Nephron (organoid): ENCODE measurements around the gene OR2D2.
"Not testable (repeated sequence)": the region's sequence is repeated elsewhere in the genome, so short reads cannot be mapped to it uniquely, and the experiment has no call there.

ENCODE experiments used
- H3K27ac Mint-ChIP-seq, 3 experiments: 2 replicates each; pipeline ENCODE4 v1.8.0; 2020; ENCODE audit warnings: mixed read lengths in 3 of 3, mild to moderate bottlenecking in 2 of 3, moderate library complexity in 1 of 3
- H3K27me3 Mint-ChIP-seq: 2 replicates; pipeline ENCODE4 v1.8.0; 2021; ENCODE audit warnings: low read depth, mild to moderate bottlenecking, moderate library complexity, mixed read lengths
- H3K36me3 Mint-ChIP-seq: 2 replicates; pipeline ENCODE4 v1.8.0; 2020; ENCODE audit warnings: low read depth, mixed read lengths
- H3K4me1 Mint-ChIP-seq: 2 replicates; pipeline ENCODE4 v1.8.0; 2020; ENCODE audit warnings: mixed read lengths
- H3K4me3 Mint-ChIP-seq, 3 experiments: 2 replicates each; pipeline ENCODE4 v1.8.0; 2020; ENCODE audit warnings: mild to moderate bottlenecking in 3 of 3, mixed read lengths in 3 of 3, moderate library complexity in 2 of 3
- H3K9me3 Mint-ChIP-seq: 2 replicates; pipeline ENCODE4 v1.8.0; 2020; ENCODE audit warnings: mixed read lengths
- TF ChIP-seq, protein P1 (sequence below), 3 experiments: fragments of 200-600 bp; sonication (generic); IDR thresholded peaks; one replicate each; pipeline ENCODE4 v1.5.0; 2021; ENCODE audit warnings: antibody characterized with exemption in 3 of 3; ENCODE audit not compliant: unreplicated experiment in 3 of 3

Gene OR2D2

DNA sequence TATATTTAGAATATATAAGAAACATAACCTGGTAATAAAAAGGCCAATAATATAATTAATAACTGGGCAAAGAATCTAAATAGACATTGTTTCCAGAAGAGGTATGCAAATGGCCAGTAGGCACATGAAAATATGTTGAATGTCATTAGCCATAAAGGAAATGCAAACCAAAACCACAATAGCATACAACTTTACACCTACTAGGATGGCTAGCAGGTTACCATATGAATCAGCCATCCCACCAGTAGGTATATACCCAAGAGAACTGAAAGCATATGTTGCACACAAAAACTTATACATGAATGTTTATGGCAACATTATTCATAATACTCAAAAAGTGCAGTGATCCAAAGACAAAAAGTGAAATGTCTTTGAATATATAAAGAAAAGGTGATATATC is 2.7 kb upstream of the OR2D2 start:
- H3K4me1 Mint-ChIP-seq = no peaks in the 10 kb centered on the region
- H3K4me3 Mint-ChIP-seq = no peak overlapping the region
- H3K36me3 Mint-ChIP-seq = no peaks in the 10 kb centered on the region
- peaks cover 4% of the 10 kb centered on the region for H3K27me3 Mint-ChIP-seq
- H3K27ac Mint-ChIP-seq = no peak overlapping the region
- no peaks in the 10 kb centered on the region for H3K9me3 Mint-ChIP-seq
- TF ChIP-seq, protein P1, sequence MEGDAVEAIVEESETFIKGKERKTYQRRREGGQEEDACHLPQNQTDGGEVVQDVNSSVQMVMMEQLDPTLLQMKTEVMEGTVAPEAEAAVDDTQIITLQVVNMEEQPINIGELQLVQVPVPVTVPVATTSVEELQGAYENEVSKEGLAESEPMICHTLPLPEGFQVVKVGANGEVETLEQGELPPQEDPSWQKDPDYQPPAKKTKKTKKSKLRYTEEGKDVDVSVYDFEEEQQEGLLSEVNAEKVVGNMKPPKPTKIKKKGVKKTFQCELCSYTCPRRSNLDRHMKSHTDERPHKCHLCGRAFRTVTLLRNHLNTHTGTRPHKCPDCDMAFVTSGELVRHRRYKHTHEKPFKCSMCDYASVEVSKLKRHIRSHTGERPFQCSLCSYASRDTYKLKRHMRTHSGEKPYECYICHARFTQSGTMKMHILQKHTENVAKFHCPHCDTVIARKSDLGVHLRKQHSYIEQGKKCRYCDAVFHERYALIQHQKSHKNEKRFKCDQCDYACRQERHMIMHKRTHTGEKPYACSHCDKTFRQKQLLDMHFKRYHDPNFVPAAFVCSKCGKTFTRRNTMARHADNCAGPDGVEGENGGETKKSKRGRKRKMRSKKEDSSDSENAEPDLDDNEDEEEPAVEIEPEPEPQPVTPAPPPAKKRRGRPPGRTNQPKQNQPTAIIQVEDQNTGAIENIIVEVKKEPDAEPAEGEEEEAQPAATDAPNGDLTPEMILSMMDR (IDR thresholded peaks at IDR 0.05; ENCODE audit: unreplicated experiment in 3 of 3) = no peak

DNA sequence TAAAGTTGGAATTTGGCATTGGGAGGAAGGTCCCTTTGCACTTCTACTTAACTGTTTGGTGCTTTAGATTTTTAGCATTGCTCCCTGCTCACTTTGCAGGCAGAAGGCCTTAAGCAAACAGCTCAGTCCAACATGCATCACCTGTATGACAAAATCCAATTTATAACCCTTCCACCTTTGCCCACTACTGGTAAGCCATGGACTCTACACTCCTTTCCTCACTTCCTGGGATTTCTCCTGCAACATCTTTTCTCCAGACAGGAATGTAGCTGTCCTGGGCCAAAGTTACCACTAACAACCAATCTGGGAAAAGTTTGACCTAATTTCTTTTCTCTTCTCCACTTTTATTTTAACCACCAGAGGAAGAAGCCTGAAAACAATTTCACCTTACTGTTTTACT is 1.8 kb upstream of the OR2D2 start:
- Mint-ChIP-seq H3K27me3 (peaks cover 4% of the 10 kb centered on the region), H3K27ac (no peak overlapping the region), H3K9me3 (no peaks in the 10 kb centered on the region), H3K4me1 (no peaks in the 10 kb centered on the region), H3K4me3 (no peak overlapping the region), H3K36me3 (no peaks in the 10 kb centered on the region)
- TF ChIP-seq, protein P1 (IDR thresholded peaks at IDR 0.05; ENCODE audit: unreplicated experiment in 3 of 3) = no peak

DNA sequence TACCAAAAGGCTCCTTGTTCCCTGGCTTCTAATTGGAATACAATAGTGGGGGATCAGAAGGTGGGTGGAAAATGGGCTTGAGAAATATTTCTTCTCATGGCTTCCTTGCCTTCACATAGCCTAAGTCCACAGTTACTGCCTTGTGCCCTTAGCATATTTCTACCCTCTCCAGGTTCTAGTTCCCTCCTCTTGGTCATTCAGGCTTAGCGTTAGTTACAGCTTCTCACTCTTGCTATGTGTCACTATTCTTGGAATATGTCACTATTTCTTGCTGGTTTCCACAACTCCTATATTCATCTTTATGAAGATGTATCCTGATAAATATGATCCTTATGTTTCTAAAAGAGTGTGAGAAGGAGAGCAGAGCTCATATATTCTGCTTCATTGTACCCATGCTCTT is 2.5 kb downstream of the OR2D2 start:
- TF ChIP-seq, protein P1 (IDR thresholded peaks at IDR 0.05; ENCODE audit: unreplicated experiment in 3 of 3) = no peak
- H3K27me3 Mint-ChIP-seq = no peaks in the 10 kb centered on the region
- no peaks in the 10 kb centered on the region for H3K36me3 Mint-ChIP-seq
- no peak overlapping the region for H3K4me3 Mint-ChIP-seq
- H3K9me3 Mint-ChIP-seq = no peaks in the 10 kb centered on the region
- H3K27ac Mint-ChIP-seq = no peak overlapping the region
- H3K4me1 Mint-ChIP-seq = no peaks in the 10 kb centered on the region

DNA sequence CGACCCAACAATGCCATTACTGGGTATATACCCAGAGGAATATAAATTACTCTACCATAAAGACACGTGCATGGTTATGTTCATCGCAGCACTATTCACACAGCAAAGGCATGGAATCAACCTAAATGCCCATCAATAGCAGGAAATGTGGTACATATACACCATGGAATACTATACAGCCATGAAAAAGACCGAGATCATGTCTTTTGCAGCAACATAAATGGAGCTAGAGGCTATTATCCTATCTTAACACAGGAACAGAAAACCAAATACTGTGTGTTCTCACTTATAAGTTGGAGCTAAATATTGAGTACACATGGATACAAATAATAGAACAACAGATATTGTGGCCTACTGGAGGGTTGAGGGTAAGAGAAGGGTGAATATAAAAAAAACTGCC is 3.5 kb downstream of the OR2D2 start:
- H3K36me3 Mint-ChIP-seq = no peaks in the 10 kb centered on the region
- no peaks in the 10 kb centered on the region for H3K4me1 Mint-ChIP-seq
- H3K27ac Mint-ChIP-seq = no peak overlapping the region
- no peaks in the 10 kb centered on the region for H3K9me3 Mint-ChIP-seq
- H3K4me3 Mint-ChIP-seq = no peak overlapping the region
- TF ChIP-seq, protein P1 (IDR thresholded peaks at IDR 0.05; ENCODE audit: unreplicated experiment in 3 of 3) = no peak
- H3K27me3 Mint-ChIP-seq = no peaks in the 10 kb centered on the region

DNA sequence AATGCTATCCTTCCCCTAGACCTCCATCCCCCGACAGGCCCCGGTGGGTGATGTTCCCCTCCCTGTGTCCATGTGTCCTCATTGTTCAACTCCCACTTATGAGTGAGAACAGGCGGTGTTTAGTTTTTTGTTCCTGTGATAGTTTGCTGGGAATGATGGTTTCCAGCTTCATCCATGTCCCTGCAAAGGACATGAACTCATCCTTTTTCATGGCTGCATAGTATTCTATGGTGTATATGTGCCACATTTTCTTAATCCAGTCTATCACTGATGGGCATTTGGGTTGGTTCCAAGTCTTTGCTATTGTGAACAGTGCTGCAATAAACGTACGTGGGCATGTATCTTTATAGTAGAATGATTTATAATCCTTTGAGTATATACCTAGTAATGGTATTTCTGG is 4.6 kb downstream of the OR2D2 start:
- not testable (repeated sequence) for H3K4me1 Mint-ChIP-seq, H3K4me3 Mint-ChIP-seq, H3K36me3 Mint-ChIP-seq, H3K27ac Mint-ChIP-seq, H3K27me3 Mint-ChIP-seq, H3K9me3 Mint-ChIP-seq

DNA sequence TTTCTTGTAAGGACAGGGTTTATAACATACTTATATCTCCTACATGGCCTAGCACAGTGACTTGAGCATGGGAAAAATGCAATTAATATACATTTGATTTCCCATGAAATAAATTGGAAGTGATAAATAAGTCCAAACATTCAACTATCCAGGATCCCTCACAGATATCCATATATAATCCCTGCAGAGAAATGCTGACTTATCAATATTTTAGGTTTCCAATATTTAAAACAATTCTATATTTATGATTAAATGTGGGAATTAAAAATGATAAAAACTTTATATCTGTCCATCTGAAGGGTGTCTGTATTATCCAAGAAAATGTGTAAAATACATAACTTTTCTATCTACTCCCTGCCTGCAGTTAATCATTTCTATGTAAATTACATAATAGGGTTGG is 9.5 kb downstream of the OR2D2 start:
- TF ChIP-seq, protein P1 (IDR thresholded peaks at IDR 0.05; ENCODE audit: unreplicated experiment in 3 of 3) = no peak
- no peaks in the 10 kb centered on the region for H3K27me3 Mint-ChIP-seq
- no peak overlapping the region for H3K27ac Mint-ChIP-seq
- H3K36me3 Mint-ChIP-seq = no peaks in the 10 kb centered on the region
- no peak overlapping the region for H3K4me3 Mint-ChIP-seq
- H3K9me3 Mint-ChIP-seq = no peaks in the 10 kb centered on the region
- no peaks in the 10 kb centered on the region for H3K4me1 Mint-ChIP-seq

DNA sequence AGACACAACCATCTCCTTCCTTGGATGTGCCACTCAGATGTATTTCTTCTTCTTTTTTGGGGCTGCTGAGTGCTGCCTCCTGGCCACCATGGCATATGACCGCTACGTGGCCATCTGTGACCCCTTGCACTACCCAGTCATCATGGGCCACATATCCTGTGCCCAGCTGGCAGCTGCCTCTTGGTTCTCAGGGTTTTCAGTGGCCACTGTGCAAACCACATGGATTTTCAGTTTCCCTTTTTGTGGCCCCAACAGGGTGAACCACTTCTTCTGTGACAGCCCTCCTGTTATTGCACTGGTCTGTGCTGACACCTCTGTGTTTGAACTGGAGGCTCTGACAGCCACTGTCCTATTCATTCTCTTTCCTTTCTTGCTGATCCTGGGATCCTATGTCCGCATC is 15.4 kb downstream of the OR2D2 start:
- no peak overlapping the region for H3K4me3 Mint-ChIP-seq
- H3K27ac Mint-ChIP-seq = no peak overlapping the region
- H3K4me1 Mint-ChIP-seq = no peaks in the 10 kb centered on the region
- H3K9me3 Mint-ChIP-seq = no peaks in the 10 kb centered on the region
- TF ChIP-seq, protein P1 (IDR thresholded peaks at IDR 0.05; ENCODE audit: unreplicated experiment in 3 of 3) = no peak
- H3K27me3 Mint-ChIP-seq = no peaks in the 10 kb centered on the region
- H3K36me3 Mint-ChIP-seq = no peaks in the 10 kb centered on the region
